ENCODE results near the gene UQCRQ. TPM values are rescaled to one million over a fixed set of nuclear protein-coding genes. Genes with fewer than 3 reads are reported as not detected.
A peak's percentile ranks its signal among the peaks of the same experiment; 100 is the strongest.

UQCRQ gene
- total and polyA plus RNA-seq, 2 donors (not counting 3 experiments of a cell fraction or from before 2014, with no cell fraction given), result 246 to 390 TPM

GRCh38 chr5:132867046-132867451 lies 607 bp downstream of the UQCRQ start:
- peak overlapping the region; percentile 82 for H3K9ac ChIP-seq (replicated peaks; ENCODE audit: extremely low read depth, insufficient read depth, low read length)
- no peak for DNase-seq (ENCODE audit: low read depth, low spot score)
- no peaks in the 10 kb centered on the region for H3K36me3 ChIP-seq (ENCODE audit: control insufficient read depth in 2 of 2, extremely low read depth in 1 of 2, insufficient read depth in 2 of 2, low read length in 2 of 2)
- BruUV-seq (replicated peaks), result TSS peak; percentile 63
- no peak for TF ChIP-seq POLR2AphosphoS5 (IDR thresholded peaks at IDR 0.05; ENCODE audit: insufficient read depth, low read depth, low read length)
- no peak for TF ChIP-seq JUN (IDR thresholded peaks at IDR 0.05; ENCODE audit: borderline replicate concordance, insufficient read depth, insufficient read length, low read depth)
- TF ChIP-seq POLR2A (IDR thresholded peaks at IDR 0.05; ENCODE audit: low read depth, low read length), result no peak
- no peak for TF ChIP-seq FOS (IDR thresholded peaks at IDR 0.05; ENCODE audit: borderline replicate concordance, insufficient read depth, low read length)
- TF ChIP-seq CTCF (IDR thresholded peaks at IDR 0.05; ENCODE audit: extremely low read depth in 1 of 2, insufficient read depth in 1 of 2, low read depth in 1 of 2, low read length in 2 of 2), result no peak
- no peak for TF ChIP-seq MAX (IDR thresholded peaks at IDR 0.05; ENCODE audit: insufficient read depth, insufficient read length)
- no peak for TF ChIP-seq GATA2 (IDR thresholded peaks at IDR 0.05; ENCODE audit: insufficient read depth, insufficient read length, low read depth, low read length)
- no peak for TF ChIP-seq MYC (IDR thresholded peaks at IDR 0.05; ENCODE audit: low read depth, low read length)
- TF ChIP-seq EZH2 (IDR thresholded peaks at IDR 0.05; ENCODE audit: borderline replicate concordance, low read depth, low read length, severe bottlenecking), result no peak
- H3K9me1 ChIP-seq (replicated peaks; ENCODE audit: control insufficient read depth, extremely low read depth, insufficient read depth, low read length), result no peaks in the 10 kb centered on the region
- peaks cover 10% of the 10 kb centered on the region for H3K79me2 ChIP-seq (ENCODE audit: control insufficient read depth, insufficient read depth, low read length)
- POLR2A ChIA-PET, result interaction anchor here (1.2 to 1.5 kb wide), 3 partner anchors 13 to 37 kb away, joined by 3 to 6 read pairs (median 4); no protein-coding TSS in a partner anchor
- H3K4me2 ChIP-seq (ENCODE audit: insufficient read depth, low read length), result peak overlapping the region; percentile 87
- no peaks in the 10 kb centered on the region for H4K20me1 ChIP-seq (replicated peaks; ENCODE audit: control insufficient read depth, extremely low read depth, insufficient read depth, low read length)
- no peaks in the 10 kb centered on the region for H3K9me3 ChIP-seq (replicated peaks; ENCODE audit: control insufficient read depth, insufficient read depth, low read length)
- no peak for FAIRE-seq
- CTCF ChIA-PET, result interaction anchor here (1.0 to 4.6 kb wide), 7 partner anchors 10 to 37 kb away, joined by 3 to 36 read pairs (median 6); partner anchors contain the start of gene SHROOM1
- peaks cover 0 to 1% of the 10 kb centered on the region in 2 experiments for H3K27me3 ChIP-seq (ENCODE audit: control insufficient read depth in 2 of 2, insufficient read depth in 2 of 2, low read length in 2 of 2)
- dilution Hi-C loops (cut with MboI; ENCODE audit: extremely low pct_ligation_motif_present, low sequenced_read_pairs), result no loop called here
- peaks cover 12% of the 10 kb centered on the region for H3K4me1 ChIP-seq (ENCODE audit: control insufficient read depth, extremely low read depth, insufficient read depth, low read length)
- H3K27ac ChIP-seq (ENCODE audit: insufficient read depth, low read depth, low read length), result peak overlapping the region; percentile 78
- intact Hi-C loops (cut with micrococcal nuclease), result loop anchor here (5.0 kb wide), 2 partner anchors 130 to 480 kb away; partner anchors contain the start of gene KIF3A
- peak overlapping the region; percentile 38 for H2AFZ ChIP-seq (ENCODE audit: low read depth, low read length)
- peak overlapping the region; percentile 14 to 89 (median 76) for H3K4me3 ChIP-seq (replicated peaks in 1 of 3; ENCODE audit: insufficient read depth in 1 of 3, low read depth in 1 of 3, low read length in 3 of 3)
